Astrocyte of the hippocampus (primary cell): ENCODE data around the gene TRIM39.
"Not testable (repeated sequence)": the region's sequence is repeated elsewhere in the genome, so short reads cannot be mapped to it uniquely, and the experiment has no call there.

Source experiments
- DNase-seq: peaks from one replicate; pipeline ENCODE4 v3.0.0; 2011; ENCODE audit warnings: low read depth, low spot score

TRIM39 gene

GRCh38 chr6:30361661-30362060 is 34.9 kb downstream of the TRIM39 start:
- DNase-seq = no peak

GRCh38 chr6:30363459-30363858 is 36.7 kb downstream of the TRIM39 start:
- DNase-seq = no peak

GRCh38 chr6:30364591-30364990 is 37.9 kb downstream of the TRIM39 start:
- DNase-seq = no peak

DNA sequence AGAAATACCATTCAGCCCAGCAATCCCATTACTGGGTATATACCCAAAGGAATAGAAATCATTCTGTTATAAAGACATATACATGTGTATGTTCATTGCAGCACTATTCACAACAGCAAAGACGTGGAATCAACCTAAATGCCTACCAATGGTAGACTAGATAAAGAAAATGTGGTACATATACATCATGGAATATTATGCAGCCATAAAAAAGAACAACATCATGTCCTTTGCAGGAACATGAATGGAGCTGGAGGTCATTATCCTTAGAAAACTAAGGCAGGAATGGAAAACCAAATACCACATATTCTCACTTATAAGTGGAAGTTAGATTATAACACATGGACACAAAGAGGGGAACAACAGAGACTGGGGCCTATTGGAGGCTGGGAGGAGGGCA is 42.6 kb downstream of the TRIM39 start:
- not testable (repeated sequence) for DNase-seq

GRCh38 chr6:30378290-30378937 is 51.7 kb downstream of the TRIM39 start:
- DNase-seq = peak; percentile 50

DNA sequence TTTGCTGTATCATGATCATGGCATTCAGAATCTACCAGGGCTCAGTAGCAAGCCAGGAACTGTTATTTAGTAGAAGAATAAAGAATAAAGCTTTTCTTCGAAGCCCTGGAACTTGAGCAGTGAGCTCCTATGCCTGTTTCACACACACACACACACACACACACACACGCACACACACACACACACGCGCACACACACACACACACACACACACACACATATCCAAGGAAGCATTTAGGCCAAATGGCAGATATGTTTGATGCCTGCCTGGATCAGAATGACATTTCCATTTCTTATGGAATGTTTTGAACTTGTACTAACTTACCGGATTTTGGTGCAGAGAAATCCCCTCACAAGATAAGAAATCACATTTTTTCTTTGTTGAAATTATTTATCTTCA is 53.7 kb downstream of the TRIM39 start:
- DNase-seq = no peak

DNA sequence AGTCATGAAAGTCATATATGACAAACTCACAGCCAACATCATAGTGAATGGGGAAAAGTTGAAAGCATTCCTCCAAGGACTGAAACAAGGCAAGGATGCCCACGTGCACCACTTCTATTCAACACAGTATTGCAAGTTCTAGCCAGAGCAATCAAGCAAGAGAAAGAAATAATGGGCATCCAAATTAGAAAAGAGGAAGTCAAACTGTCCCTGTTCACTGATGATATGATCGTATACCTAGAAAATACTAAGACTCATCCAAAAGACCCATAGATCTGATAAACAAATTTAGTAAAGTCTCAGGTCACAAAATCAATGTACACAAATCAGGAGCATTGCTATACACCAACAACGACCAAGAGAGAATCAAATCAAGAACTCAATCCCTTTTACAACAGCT is 59.4 kb downstream of the TRIM39 start:
- no peak for DNase-seq

DNA sequence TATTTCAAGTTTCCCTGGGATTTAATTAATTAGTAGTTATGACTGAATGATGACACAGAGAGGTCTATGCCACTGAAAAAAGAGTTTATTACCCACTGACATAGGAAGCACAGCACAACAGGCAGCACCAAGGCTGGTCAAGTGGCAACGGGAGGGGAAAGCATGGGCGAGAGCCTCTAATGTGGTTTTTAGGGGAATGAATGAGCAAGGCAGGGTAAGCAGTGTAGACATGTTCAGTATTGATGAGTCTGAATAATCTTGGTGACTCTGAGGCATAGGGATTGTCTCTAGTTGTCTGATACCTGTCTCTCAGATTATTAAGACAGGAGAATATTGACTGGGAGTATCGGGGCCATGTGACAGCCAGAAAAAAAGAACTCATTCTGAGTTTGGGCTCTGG is 64.5 kb downstream of the TRIM39 start:
- no peak for DNase-seq
